ENCODE measurements around the gene API5. TPM values are rescaled to one million over a fixed set of nuclear protein-coding genes. Genes with fewer than 3 reads are reported as not detected.
A peak's percentile ranks its signal among the peaks of the same experiment; 100 is the strongest.
"Not testable (repeated sequence)": the region's sequence is repeated elsewhere in the genome, so short reads cannot be mapped to it uniquely, and the experiment has no call there.

Gene API5
- total RNA-seq, 1 donor from 2014 or later: 101 TPM

DNA sequence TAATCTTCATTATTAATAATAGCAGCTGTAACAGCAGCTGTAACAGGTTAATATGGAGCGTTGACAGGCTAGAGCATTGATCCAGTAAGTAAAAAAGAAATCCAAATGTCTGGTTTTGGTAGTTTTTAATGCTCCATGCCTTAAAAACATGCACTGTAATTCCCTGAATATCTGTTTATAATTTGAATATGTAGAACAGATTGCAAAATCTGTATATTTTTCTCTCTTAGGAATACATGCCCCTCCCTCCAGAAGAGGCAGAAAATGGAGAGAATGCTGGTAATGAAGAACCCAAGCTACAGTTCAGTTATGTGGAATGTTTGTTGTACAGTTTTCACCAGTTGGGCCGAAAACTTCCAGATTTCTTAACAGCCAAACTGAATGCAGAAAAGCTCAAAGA, 16.7 kb downstream of the API5 start:
- no peak overlapping the region for H3K4me3 ChIP-seq (ENCODE audit: low read depth, low read length)
- DNase-seq (ENCODE audit: low read depth): no peak
- TF ChIP-seq, protein P1, sequence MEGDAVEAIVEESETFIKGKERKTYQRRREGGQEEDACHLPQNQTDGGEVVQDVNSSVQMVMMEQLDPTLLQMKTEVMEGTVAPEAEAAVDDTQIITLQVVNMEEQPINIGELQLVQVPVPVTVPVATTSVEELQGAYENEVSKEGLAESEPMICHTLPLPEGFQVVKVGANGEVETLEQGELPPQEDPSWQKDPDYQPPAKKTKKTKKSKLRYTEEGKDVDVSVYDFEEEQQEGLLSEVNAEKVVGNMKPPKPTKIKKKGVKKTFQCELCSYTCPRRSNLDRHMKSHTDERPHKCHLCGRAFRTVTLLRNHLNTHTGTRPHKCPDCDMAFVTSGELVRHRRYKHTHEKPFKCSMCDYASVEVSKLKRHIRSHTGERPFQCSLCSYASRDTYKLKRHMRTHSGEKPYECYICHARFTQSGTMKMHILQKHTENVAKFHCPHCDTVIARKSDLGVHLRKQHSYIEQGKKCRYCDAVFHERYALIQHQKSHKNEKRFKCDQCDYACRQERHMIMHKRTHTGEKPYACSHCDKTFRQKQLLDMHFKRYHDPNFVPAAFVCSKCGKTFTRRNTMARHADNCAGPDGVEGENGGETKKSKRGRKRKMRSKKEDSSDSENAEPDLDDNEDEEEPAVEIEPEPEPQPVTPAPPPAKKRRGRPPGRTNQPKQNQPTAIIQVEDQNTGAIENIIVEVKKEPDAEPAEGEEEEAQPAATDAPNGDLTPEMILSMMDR (conservative IDR thresholded peaks at IDR 0.05; ENCODE audit: low read depth, low read length): no peak

- no peak for DNase-seq (ENCODE audit: low read depth)
- no peak overlapping the region for H3K4me3 ChIP-seq (ENCODE audit: low read depth, low read length)
- TF ChIP-seq, protein P1 (conservative IDR thresholded peaks at IDR 0.05; ENCODE audit: low read depth, low read length): no peak
These were observed 29.4 kb downstream of the API5 start for GRCh38 chr11:43341159-43341558.

DNA sequence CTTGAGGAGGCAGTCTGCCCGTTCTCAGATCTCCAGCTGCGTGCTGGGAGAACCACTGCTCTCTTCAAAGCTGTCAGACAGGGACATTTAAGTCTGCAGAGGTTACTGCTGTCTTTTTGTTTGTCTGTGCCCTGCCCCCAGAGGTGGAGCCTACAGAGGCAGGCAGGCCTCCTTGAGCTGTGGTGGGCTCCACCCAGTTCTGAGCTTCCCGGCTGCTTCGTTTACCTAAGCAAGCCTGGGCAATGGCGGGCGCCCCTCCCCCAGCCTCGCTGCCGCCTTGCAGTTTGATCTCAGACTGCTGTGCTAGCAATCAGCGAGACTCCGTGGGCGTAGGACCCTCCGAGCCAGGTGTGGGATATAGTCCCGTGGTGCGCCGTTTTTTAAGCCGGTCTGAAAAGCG, 39.6 kb downstream of the API5 start:
- not testable (repeated sequence) for DNase-seq (ENCODE audit: low read depth); H3K4me3 ChIP-seq (ENCODE audit: low read depth, low read length)

DNA sequence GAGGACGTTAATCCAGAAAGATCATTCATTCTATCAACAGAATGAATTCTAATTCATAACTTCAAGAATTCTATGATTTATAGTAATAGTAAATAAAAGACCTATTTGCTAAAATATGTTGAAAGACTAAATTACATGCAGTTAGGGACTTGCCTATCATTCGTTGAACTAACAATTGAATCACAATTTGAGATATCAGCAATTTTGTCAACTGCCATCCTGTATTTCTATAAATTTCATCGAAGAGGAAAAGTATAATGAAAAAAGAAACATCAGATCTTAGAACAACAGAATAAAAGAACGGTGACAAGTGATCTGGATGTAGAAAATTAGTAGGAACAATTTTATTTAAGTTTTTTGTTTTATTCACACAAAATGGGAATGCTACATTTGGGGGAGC, 42.5 kb downstream of the API5 start:
- TF ChIP-seq, protein P1 (conservative IDR thresholded peaks at IDR 0.05; ENCODE audit: low read depth, low read length): no peak
- no peak overlapping the region for H3K4me3 ChIP-seq (ENCODE audit: low read depth, low read length)
- no peak for DNase-seq (ENCODE audit: low read depth)

DNA sequence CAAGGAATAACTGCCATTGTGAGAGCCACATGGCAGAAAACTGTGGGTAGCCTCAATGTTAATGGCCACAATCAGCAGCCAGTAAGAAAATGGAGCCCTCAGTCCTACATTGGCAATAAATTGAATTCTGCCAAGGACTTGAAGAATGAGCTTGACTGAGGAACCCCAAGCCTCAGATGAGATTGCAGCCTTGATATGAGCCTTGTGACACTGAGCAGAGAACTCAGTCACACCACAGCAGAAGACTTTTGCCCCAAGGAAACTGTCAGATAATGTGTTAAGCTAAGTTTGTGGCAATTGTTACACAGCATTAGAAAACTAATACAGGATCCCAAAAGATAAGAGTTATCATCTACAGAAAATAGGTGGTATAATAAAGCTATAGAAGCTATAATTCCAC, 44.5 kb downstream of the API5 start:
- TF ChIP-seq, protein P1 (conservative IDR thresholded peaks at IDR 0.05; ENCODE audit: low read depth, low read length): no peak
- no peak overlapping the region for H3K4me3 ChIP-seq (ENCODE audit: low read depth, low read length)
- no peak for DNase-seq (ENCODE audit: low read depth)

GRCh38 chr11:43358279-43358800, 46.5 kb downstream of the API5 start:
- DNase-seq (ENCODE audit: low read depth): no peak
- TF ChIP-seq, protein P1 (conservative IDR thresholded peaks at IDR 0.05; ENCODE audit: low read depth, low read length): no peak

GRCh38 chr11:43358801-43359421, 47.1 kb downstream of the API5 start, which contains the start of gene TTC17:
TTC17 (plus strand) TSS chr11:43358920; CDS start chr11:43358955, 35 bp downstream.
- TF ChIP-seq, protein P1 (conservative IDR thresholded peaks at IDR 0.05; ENCODE audit: low read depth, low read length): no peak
- no peak for DNase-seq (ENCODE audit: low read depth)

More at GRCh38 chr11:43358279-43358800, 46.5 kb downstream of the API5 start:
- H3K4me3 ChIP-seq (ENCODE audit: low read depth, low read length): peak overlapping the region; percentile 89

More at GRCh38 chr11:43358801-43359421, 47.1 kb downstream of the API5 start, which contains the start of gene TTC17:
- peak within 1 kb of the TSS; percentile 89 for H3K4me3 ChIP-seq (ENCODE audit: low read depth, low read length)

All from epithelial cell of proximal tubule (primary cell).